COLO668 (cell line): ENCODE measurements around the gene LYST.
A peak's percentile ranks its signal among the peaks of the same experiment; 100 is the strongest.
"Not testable (repeated sequence)": the region's sequence is repeated elsewhere in the genome, so short reads cannot be mapped to it uniquely, and the experiment has no call there.

Source experiments
- DNase-seq: peaks from one replicate; lab custom pipeline; 2025; ENCODE audit not compliant: unreplicated experiment; lab: John Stamatoyannopoulos, UW

The LYST gene

GRCh38 chr1:235670157-235670776, 196.4 kb downstream of the LYST start:
- DNase-seq: no peak

GRCh38 chr1:235669277-235669676, 197.4 kb downstream of the LYST start:
- DNase-seq: no peak

DNA sequence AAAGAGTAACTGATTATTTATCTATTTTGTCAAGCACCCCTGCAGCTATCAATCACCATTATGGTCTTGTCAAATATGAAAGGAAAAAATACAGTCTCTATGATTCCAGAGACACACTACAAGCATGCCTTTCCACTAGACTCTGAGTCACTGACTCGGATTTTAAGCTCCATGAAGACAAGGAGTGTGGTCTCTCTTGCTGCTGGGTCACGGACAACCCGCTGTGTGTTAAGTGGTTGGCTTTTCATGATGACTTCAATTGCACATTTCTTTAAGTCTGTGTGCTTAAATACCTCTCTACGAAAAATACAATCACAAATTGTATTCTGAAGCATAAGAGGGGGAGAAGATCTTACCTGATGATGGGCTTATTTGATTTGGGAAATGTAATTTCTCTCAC, 203.1 kb downstream of the LYST start:
- DNase-seq: no peak

GRCh38 chr1:235661568-235661967, 205.1 kb downstream of the LYST start:
- no peak for DNase-seq

DNA sequence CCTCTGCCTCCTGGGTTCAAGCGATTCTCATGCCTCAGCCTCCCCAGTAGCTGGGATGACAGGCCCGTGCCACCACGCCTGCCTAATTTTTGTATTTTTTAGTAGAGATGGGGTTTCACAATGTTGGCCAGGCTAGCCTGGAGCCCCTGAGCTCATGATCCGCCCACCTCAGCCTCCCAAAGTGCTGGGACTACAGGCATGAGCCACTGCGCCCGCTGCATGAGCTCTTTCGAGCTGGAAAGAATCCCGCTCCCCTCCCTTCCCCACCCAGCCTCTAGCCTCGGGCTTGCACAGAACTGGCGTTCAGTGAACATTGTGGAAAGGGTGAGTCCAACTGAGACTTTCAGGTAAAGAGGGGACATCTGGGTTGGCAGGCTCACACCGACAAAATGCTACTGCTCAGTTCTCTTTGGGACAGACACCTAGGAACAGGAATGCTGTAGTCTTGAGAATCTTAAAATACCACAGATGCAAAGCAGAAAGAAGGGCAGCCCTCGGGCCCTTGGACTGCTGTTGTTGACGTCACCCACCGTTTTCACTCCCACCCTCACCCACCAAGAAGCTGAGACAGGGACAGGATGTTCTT, 207.4 kb downstream of the LYST start:
- no peak for DNase-seq

GRCh38 chr1:235657747-235658526, 208.8 kb downstream of the LYST start:
- no peak for DNase-seq

DNA sequence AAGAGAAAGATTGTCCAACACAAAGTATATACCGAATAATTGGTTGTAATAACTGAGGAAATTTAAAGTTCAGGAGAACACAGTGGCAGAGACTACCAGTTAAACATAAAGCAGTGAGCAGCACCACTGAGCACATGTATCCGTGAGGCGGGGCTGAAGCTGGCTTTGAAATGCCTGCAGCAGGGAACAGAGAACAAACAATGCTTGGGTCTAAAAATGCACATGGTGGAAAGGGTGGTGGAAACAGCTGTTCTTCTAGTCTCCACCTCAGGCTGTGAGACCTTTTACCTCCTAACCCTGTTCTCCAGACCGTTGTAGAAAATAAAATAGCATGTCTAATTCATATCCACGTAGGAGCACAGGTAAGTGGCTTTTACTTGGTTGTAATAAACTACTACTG, 209.4 kb downstream of the LYST start:
- DNase-seq: no peak

DNA sequence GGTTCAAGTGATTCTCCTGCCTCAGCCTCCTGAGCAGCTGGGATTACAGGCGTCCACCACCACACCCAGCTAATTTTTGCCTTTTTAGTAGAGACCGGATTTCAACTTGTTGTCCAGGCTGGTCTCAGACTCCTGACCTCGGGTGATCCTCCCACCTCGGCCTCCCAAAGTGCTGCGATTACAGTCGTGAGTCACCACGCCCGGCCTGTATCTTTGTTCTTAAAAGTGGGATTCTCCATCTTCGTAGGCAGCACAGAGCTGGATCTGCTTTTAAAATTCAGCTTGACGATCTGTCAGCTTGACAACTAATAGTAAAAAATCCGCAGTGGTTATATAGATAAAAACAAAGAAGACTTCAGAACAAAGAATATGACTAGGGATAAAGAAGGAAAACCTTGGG, 214.3 kb downstream of the LYST start:
- no peak for DNase-seq

DNA sequence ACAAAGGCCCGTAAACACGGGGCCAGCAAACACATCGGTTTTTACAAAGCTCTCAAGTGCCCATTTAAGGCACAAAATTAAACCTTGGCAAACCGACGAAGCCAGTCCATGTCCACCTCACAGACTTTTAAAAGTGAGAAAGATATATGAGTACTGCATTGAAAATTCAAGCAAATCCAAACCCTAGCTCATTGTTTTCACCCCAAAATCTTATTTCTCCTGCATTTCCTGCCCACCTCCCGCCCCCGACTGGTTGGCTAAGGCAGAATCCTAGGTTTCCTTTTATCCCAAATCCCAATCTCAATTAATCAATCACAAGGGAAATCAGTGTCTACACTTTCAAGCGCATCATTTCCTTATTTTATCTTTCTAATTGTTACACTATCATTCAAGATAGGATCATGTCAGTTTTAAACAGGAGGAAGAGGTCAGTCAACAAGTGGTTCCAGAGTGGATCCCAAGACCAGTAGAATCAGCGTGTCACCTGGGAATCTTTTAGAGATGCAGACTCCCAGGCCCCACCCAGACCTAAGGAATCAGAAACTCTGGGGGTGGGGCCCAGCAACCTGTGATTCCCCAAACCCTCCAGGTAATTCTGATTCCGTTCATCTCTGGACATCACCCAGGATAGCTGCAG, 215.4 kb downstream of the LYST start:
- no peak for DNase-seq

DNA sequence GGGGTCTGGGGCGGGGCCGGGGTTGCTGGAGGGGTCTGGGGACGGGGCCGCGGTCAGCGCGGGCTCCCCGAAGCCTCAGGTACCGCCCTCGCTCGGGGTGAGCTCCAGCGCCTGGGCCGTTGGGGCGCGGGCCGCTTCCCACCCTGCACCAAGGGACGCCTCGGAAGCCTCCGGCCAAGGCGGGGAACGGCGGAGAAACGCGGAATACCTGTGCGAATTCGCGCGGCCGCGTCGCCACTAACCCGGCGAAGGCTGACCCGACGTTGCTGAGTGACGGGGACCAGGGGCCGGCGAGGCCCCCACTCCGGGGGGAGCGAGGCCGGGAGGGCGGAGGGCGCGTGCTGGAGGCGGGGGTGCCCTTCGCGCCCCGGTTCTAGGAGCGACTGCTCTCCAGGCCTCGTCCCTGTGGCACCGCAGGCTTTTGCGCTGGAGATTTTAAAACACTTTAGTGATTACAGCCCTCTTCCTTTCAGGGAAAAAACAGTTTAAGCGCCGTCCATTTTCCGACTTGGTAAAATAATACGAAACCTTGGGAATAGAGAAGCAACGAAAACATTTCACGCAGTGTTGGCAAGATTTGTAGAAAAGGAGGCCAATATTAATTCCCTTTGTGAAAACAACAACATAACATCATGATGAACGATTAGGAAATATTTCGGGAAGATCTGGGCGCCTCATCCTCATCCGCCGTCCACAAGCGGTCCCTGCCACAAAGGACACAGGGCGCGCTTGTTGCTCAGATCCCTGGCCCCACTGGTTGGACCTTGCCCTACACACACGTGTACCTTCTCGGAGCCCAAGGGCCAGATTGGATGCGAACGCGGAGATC, 216.2 kb downstream of the LYST start:
- DNase-seq: peak; percentile 86

GRCh38 chr1:235649368-235650163, 217.1 kb downstream of the LYST start, which contains the start of gene GNG4:
GNG4 (minus strand) TSS chr1:235649784; CDS start chr1:235583838, 65,946 bp downstream.
- peak; percentile 89 for DNase-seq

GRCh38 chr1:235648954-235649367, 217.7 kb downstream of the LYST start:
- DNase-seq: peak; percentile 70

GRCh38 chr1:235648407-235648907, 218.2 kb downstream of the LYST start:
- DNase-seq: peak; percentile 84

DNA sequence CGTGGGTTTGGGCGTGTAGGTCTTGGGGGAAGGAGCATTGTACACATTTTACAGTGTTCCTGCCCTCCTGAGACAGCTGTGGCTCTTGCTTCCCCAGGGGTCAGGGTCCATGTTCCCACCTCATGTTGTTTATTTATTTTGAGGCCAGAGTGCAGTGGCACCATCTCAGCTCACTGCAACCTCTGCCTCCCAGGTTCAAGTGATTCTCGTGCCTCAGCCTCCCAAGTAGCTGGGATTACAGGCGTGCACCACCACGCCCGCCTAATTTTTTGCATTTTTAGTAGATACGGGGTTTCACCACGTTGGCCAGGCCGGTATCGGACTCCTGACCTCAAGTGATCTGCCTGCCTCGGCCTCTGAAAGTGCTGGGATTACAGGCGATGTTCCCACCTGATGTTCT, 219.2 kb downstream of the LYST start:
- not testable (repeated sequence) for DNase-seq

DNA sequence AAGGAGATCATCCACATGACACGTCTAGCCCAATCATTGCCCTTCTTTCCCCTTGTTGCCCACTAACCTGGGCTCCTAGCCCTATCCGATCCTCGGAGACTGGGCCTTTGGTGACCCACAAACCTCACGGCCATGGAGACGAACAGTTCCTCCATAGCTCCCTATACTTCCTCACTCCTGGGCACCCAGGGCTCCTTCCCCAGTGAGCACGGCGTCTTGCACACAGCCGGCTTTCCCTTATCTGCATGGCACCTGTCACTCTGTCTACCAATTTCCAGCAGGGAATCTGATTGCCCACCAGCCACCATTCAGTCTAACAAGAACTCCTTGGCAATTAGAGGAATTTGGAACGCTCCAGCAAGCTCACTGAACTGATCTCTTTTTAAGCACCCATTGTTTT, 220.2 kb downstream of the LYST start:
- DNase-seq: no peak

DNA sequence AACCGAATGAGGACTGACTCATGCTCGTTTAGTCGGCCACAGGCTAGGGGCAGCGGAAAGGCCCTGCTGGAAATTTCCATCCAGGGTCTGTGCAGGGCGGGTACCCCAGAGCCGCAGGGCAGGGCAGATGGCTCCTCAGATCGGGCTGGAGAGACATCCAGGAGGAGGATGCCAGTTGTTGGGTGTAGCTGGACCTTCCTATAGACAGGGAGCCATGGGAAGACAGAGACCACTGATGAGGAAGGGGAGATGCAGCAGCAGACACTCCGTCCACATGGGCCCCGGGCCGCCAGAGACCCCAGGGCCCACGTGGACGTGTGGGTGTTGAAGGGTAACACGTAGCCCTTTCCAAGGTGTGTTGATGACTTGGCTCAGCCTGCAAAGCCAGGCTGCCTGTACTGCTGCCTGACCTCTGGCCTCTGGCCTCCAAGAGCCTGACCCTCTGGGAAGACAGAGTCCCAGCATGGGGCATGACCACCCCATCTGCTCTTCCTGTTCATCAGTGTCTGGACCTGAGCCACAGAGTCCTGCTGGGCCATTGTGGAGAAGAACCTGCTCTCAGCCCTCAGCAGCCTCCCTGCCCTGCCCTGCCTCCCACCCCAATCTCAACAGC, 221.9 kb downstream of the LYST start:
- DNase-seq: no peak

- DNase-seq: no peak
These were observed 222.6 kb downstream of the LYST start for GRCh38 chr1:235643837-235644692.

DNA sequence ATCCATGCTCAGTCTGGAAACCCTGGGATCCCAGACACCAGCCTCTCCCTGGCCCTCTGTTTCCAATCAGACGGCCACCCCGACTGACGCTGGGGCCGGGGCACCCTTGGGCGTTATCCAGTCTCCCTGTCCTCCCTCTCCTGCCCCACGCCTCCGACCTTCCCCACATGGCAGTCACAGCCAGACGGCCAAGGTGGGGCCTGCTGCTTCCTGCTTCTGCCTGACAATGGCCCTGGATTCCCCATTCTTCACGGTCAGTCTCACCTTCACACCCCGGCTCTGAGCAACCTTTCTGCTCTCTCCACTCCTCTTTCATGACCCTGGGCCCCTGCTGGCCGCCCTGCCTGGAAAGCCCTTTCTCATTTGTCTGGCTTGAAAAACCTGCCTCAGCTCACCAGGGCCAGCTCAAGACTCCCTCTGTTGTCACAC, 223.7 kb downstream of the LYST start:
- DNase-seq: peak; percentile 62
